ENCODE measurements around the gene ABHD12.

DNA sequence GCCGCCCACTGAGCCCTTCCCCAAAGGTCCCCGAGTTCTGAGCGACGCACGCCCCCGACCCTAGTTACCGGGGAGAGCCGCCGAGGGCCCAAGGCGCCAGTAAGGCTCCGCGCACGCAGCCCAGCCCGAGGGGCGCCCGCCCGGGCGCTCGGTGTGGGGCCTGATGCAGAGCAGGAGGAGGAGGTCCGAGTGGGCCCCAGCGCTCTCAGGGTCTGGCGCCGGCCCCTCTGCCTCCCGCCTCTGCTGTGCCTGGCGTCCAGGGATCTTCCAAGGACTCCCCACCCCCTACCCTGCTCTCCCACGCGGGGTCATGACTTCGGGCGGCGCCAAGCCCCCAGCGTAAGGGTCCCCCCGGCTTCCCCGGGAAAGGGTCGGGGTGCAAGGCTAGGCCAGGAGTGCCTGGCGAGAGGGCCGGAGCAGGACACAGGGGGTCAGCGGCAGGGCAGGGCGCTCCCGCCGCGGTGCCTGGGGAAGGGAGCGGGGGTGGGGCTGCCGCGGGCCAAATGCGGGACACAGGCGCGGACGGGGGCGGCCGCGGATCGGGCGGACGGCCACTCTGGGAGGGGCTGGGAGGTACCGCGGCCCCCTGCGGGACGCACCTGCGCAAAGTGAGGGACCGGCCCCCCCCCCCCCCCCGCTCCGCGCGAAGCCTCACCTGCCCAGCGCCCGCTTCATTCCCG, 637 bp downstream of the ABHD12 start:
- TF ChIP-seq CTCF (conservative IDR thresholded peaks at IDR 0.05) (no peak), EZH2 (IDR thresholded peaks at IDR 0.05; ENCODE audit: low read depth) (no peak)

All from PC-9 (cell line).